Endothelial cell (in vitro differentiated cells): ENCODE results near the gene TM4SF18. TPM values are rescaled to one million over a fixed set of nuclear protein-coding genes. Genes with fewer than 3 reads are reported as not detected.

Source experiments
- DNase-seq: peaks from one replicate; pipeline ENCODE4 v3.0.0; 2021; ENCODE audit warnings: low spot score
- H3K27ac Mint-ChIP-seq: one replicate; pipeline ENCODE4 v1.8.0; 2021; ENCODE audit warnings: mixed read lengths, inconsistent platforms; ENCODE audit not compliant: unreplicated experiment
- H3K27me3 Mint-ChIP-seq: one replicate; pipeline ENCODE4 v1.8.0; 2021; ENCODE audit warnings: mild to moderate bottlenecking, moderate library complexity, mixed read lengths, inconsistent platforms; ENCODE audit not compliant: unreplicated experiment
- H3K36me3 Mint-ChIP-seq: one replicate; pipeline ENCODE4 v1.8.0; 2021; ENCODE audit warnings: mild to moderate bottlenecking, low read depth, mixed read lengths, inconsistent platforms; ENCODE audit not compliant: unreplicated experiment
- H3K4me1 Mint-ChIP-seq: one replicate; pipeline ENCODE4 v1.8.0; 2021; ENCODE audit warnings: mild to moderate bottlenecking, mixed read lengths, inconsistent platforms; ENCODE audit not compliant: unreplicated experiment
- H3K4me3 Mint-ChIP-seq: one replicate; pipeline ENCODE4 v1.8.0; 2021; ENCODE audit warnings: mild to moderate bottlenecking, mixed read lengths, inconsistent platforms; ENCODE audit not compliant: unreplicated experiment
- H3K9me3 Mint-ChIP-seq: one replicate; pipeline ENCODE4 v1.8.0; 2021; ENCODE audit warnings: mixed read lengths, inconsistent platforms; ENCODE audit not compliant: unreplicated experiment
- total RNA-seq: library from RNA; stranded (reverse); fragmentation: NEBNext Ultra II Directional; extraction: Animal tissue kit (Norgen Biotek cat#: 25700); gene quantifications from one replicate; pipeline ENCODE4 v1.2.1, GENCODE V29; 2021; ENCODE audit not compliant: unreplicated experiment
- TF ChIP-seq, protein P1 (sequence below): fragments of 200-600 bp; sonication (generic); IDR thresholded peaks from one replicate; pipeline ENCODE4 v1.5.0; 2021; ENCODE audit warnings: antibody characterized with exemption; ENCODE audit not compliant: unreplicated experiment

Gene TM4SF18
- total RNA-seq, 1 donor from 2014 or later = 57.4 TPM

DNA sequence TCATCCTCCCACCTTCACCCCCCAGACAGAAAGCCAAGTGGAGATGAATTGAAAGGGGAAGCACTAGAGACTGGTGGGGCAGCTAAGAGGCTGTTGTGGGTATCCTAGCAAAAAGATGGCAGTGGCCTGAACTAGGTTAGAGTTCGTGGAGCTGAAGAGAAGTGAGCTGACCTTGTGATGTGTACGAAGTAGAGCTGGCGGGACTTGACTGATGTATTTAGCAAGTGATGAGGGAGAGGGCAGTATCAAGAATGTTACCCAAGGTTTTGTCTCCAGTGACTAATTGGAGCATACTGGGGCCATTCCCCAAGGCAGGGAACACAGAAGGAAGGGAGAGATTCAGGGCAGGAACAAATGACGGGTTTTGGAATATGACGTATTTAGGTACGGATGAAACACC is 61.8 kb downstream of the TM4SF18 start:
- TF ChIP-seq, protein P1, sequence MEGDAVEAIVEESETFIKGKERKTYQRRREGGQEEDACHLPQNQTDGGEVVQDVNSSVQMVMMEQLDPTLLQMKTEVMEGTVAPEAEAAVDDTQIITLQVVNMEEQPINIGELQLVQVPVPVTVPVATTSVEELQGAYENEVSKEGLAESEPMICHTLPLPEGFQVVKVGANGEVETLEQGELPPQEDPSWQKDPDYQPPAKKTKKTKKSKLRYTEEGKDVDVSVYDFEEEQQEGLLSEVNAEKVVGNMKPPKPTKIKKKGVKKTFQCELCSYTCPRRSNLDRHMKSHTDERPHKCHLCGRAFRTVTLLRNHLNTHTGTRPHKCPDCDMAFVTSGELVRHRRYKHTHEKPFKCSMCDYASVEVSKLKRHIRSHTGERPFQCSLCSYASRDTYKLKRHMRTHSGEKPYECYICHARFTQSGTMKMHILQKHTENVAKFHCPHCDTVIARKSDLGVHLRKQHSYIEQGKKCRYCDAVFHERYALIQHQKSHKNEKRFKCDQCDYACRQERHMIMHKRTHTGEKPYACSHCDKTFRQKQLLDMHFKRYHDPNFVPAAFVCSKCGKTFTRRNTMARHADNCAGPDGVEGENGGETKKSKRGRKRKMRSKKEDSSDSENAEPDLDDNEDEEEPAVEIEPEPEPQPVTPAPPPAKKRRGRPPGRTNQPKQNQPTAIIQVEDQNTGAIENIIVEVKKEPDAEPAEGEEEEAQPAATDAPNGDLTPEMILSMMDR = no peak
- no peaks in the 10 kb centered on the region for H3K36me3 Mint-ChIP-seq
- H3K27ac Mint-ChIP-seq = no peak overlapping the region
- DNase-seq = no peak
- no peak overlapping the region for H3K4me3 Mint-ChIP-seq
- H3K27me3 Mint-ChIP-seq = no peaks in the 10 kb centered on the region
- peaks cover 31% of the 10 kb centered on the region for H3K4me1 Mint-ChIP-seq
- no peaks in the 10 kb centered on the region for H3K9me3 Mint-ChIP-seq

GRCh38 chr3:149270180-149270579 is 63.3 kb downstream of the TM4SF18 start:
- no peak overlapping the region for H3K4me3 Mint-ChIP-seq
- TF ChIP-seq, protein P1 = no peak
- peaks cover 24% of the 10 kb centered on the region for H3K4me1 Mint-ChIP-seq
- no peak overlapping the region for H3K27ac Mint-ChIP-seq
- H3K27me3 Mint-ChIP-seq = no peaks in the 10 kb centered on the region
- H3K9me3 Mint-ChIP-seq = no peaks in the 10 kb centered on the region
- no peaks in the 10 kb centered on the region for H3K36me3 Mint-ChIP-seq
- DNase-seq = no peak

DNA sequence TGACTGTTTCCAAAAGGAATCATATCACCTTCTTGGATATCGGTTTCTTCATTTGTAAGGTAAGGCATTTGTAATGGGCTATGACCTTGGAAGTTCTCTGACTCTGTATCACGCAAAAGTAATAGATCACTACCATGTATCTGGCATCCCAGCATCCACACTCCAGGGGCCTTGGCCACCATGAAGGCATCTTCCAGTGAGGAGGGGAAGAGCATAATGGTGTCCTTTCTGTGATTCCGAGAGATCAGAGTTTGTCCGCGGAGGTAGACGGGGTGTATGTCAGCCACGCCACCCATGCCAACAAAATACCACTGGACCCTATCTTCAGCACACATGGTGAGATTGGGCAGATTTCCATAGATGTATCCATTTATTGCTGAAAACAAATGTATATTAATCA is 63.7 kb downstream of the TM4SF18 start:
- no peak overlapping the region for H3K27ac Mint-ChIP-seq
- H3K4me1 Mint-ChIP-seq = peaks cover 20% of the 10 kb centered on the region
- DNase-seq = no peak
- no peaks in the 10 kb centered on the region for H3K27me3 Mint-ChIP-seq
- TF ChIP-seq, protein P1 = no peak
- no peaks in the 10 kb centered on the region for H3K36me3 Mint-ChIP-seq
- no peak overlapping the region for H3K4me3 Mint-ChIP-seq
- H3K9me3 Mint-ChIP-seq = no peaks in the 10 kb centered on the region

Other genes starting within 250 kb of the TM4SF18 start
- gene HLTF, start 247.1 kb downstream of the TM4SF18 start, total RNA-seq = 15.9 TPM
- gene HPS3, start 204.0 kb downstream of the TM4SF18 start, total RNA-seq = 18.8 TPM
- 0.44 TPM for gene CP, start 111.8 kb downstream of the TM4SF18 start, total RNA-seq
- 0.97 TPM for gene TM4SF1, start 44.0 kb upstream of the TM4SF18 start, total RNA-seq
- 0.67 TPM for gene TM4SF4, start 141.1 kb upstream of the TM4SF18 start, total RNA-seq